Brain microvascular endothelial cell (primary cell): ENCODE results near the gene LPCAT2.

Experiments used
- DNase-seq: peaks from one replicate; pipeline ENCODE4 v3.0.0-alpha.2; 2020
- H3K27ac ChIP-seq: fragments of 250-450 bp; sonication (Bioruptor Pico); 2 replicates; pipeline ENCODE4 v1.5.1; 2020; ENCODE audit warnings: mild to moderate bottlenecking, moderate library complexity
- H3K27me3 ChIP-seq: fragments of 250-450 bp; sonication (Bioruptor Pico); replicated peaks from 2 replicates; pipeline ENCODE4 v1.5.1; 2020; ENCODE audit warnings: mild to moderate bottlenecking
- H3K36me3 ChIP-seq: fragments of 250-450 bp; sonication (Bioruptor Pico); replicated peaks from 2 replicates; pipeline ENCODE4 v1.5.1; 2020; ENCODE audit warnings: mild to moderate bottlenecking
- H3K4me3 ChIP-seq: 2 replicates; pipeline ENCODE4 v1.5.1; 2011; ENCODE audit warnings: low read depth, mild to moderate bottlenecking, control low read depth, low read length, moderate library complexity
- in situ Hi-C: cut with HindIII; loops from 2 replicates; pipeline ENCODE4 v1.10.0; 2017; ENCODE audit warnings: low sequenced_read_pairs, low pct_ligation_motif_present
- TF ChIP-seq, protein P1 (sequence below): IDR thresholded peaks from 2 replicates; pipeline ENCODE4 v1.5.1; 2011; ENCODE audit warnings: low read depth, mild to moderate bottlenecking, moderate library complexity, low read length, control low read depth, inconsistent platforms; ENCODE audit errors: missing control alignments

LPCAT2 gene

DNA sequence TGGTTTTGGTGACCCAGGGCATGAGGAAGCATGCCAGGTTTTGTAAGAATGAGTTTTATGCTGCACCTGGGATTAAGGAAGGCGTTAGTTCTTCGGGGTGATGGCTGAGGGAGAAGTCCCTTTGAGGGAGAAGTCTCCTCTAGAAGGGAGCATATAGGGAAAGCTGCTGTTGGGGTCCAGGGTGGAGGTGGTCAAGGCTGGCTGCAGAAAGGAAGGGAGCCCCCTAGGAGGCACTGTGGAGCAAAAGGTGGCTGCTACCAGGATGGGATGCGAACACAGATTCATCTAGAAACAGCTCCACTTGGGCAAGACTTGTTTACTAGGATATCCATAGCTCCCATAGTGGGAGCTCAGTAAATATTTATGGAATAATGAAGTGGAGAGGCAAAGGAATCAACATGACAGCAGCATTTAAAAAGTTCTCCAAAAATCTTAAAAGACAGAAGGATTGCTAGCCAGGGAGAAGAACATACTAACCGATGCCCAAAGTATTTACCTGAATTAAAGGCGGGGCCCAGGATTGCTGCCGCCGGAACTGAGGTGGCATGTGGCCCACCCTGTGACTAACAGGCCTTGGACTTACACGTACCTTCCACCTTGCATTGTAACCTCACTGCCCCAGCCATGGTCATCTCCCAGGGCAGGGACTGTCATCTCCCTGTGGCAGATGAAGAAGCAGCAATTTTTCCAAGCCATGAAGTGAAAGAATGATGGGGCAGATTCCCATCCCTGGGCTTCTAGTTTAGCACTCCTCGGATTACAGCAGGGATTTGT is 7.1 kb upstream of the LPCAT2 start:
- Histone ChIP-seq H3K4me3 (no peak overlapping the region), H3K27ac (no peak overlapping the region), H3K36me3 (peaks cover 21% of the 10 kb centered on the region), H3K27me3 (no peaks in the 10 kb centered on the region)
- no peak for DNase-seq
- TF ChIP-seq, protein P1, sequence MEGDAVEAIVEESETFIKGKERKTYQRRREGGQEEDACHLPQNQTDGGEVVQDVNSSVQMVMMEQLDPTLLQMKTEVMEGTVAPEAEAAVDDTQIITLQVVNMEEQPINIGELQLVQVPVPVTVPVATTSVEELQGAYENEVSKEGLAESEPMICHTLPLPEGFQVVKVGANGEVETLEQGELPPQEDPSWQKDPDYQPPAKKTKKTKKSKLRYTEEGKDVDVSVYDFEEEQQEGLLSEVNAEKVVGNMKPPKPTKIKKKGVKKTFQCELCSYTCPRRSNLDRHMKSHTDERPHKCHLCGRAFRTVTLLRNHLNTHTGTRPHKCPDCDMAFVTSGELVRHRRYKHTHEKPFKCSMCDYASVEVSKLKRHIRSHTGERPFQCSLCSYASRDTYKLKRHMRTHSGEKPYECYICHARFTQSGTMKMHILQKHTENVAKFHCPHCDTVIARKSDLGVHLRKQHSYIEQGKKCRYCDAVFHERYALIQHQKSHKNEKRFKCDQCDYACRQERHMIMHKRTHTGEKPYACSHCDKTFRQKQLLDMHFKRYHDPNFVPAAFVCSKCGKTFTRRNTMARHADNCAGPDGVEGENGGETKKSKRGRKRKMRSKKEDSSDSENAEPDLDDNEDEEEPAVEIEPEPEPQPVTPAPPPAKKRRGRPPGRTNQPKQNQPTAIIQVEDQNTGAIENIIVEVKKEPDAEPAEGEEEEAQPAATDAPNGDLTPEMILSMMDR: peak; percentile 72
- in situ Hi-C loops: no loop called here

DNA sequence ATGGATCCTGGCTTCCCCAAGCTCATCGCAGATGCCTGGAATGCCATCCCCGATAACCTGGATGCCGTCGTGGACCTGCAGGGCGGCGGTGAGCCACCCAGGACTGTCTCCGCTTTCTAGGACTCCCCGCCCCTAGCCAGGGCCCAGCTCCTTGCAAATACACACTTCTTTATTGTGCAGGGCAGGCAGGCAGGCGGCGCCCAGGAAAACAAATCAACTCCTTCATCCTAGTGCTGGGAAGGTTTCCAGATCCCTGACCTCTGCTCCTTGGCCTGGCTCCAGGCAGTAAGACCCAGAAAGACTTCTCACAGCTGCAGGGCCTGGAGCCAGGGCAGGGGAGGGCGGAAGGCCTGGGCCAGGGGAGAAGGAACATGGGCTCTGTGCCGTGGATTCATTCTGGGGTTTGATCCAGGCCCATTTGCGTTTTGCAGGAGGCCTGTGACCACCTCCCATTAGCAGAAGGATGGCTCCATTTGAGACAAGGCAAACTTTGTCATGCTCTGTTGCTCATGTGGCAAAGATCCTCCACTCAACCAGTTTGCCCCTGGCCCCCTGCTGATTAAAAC is 6.0 kb upstream of the LPCAT2 start:
- in situ Hi-C loops: no loop called here
- peak overlapping the region; percentile 15 for H3K27ac ChIP-seq

GRCh38 chr16:55503726-55504550 is 4.9 kb upstream of the LPCAT2 start:
- H3K4me3 ChIP-seq: no peak overlapping the region
- peaks cover 14% of the 10 kb centered on the region for H3K36me3 ChIP-seq
- no peak for DNase-seq
- H3K27ac ChIP-seq: no peak overlapping the region
- H3K27me3 ChIP-seq: no peaks in the 10 kb centered on the region
- TF ChIP-seq, protein P1: no peak
- in situ Hi-C loops: no loop called here

More for the DNA sequence above, 6.0 kb upstream of the LPCAT2 start:
- Histone ChIP-seq H3K27me3 (no peaks in the 10 kb centered on the region), H3K4me3 (no peak overlapping the region), H3K36me3 (peaks cover 17% of the 10 kb centered on the region)
- TF ChIP-seq, protein P1: no peak
- peak; percentile 64 for DNase-seq

- TF ChIP-seq, protein P1: no peak
- Histone ChIP-seq H3K36me3 (peaks cover 12% of the 10 kb centered on the region), H3K27me3 (no peaks in the 10 kb centered on the region), H3K27ac (no peak overlapping the region), H3K4me3 (no peak overlapping the region)
- in situ Hi-C loops: no loop called here
- DNase-seq: no peak
These were observed 3.4 kb upstream of the LPCAT2 start for GRCh38 chr16:55505333-55506015.

DNA sequence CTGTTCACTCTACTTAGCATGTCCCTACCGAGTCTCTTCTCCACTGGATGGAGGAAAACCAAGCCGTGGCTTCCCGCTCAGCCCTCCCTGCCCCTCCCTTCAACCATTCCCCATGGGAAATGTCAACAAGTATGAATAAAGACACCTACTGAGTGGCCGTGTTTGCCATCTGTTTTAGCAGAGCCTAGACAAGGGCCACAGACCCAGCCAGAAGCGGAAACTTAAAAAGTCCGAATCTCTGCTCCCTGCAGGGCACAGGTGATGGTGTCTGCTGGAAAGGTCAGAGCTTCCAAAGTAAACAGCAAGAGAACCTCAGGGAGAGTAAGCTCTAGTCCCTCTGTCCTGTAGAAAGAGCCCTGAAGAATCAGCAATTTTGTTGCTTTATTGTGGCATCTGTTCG is 2.8 kb upstream of the LPCAT2 start:
- Histone ChIP-seq H3K27me3 (no peaks in the 10 kb centered on the region), H3K36me3 (peaks cover 12% of the 10 kb centered on the region), H3K27ac (no peak overlapping the region), H3K4me3 (no peak overlapping the region)
- TF ChIP-seq, protein P1: no peak
- no peak for DNase-seq
- in situ Hi-C loops: no loop called here
